GM12878 (cell line): ENCODE data around the gene PRKCE. TPM values are rescaled to one million over a fixed set of nuclear protein-coding genes. Genes with fewer than 3 reads are reported as not detected.
"Not testable (repeated sequence)": the region's sequence is repeated elsewhere in the genome, so short reads cannot be mapped to it uniquely, and the experiment has no call there.

Source experiments
- ATAC-seq: fragments of 200-7000 bp; cut with Tn5 transposase; 3 replicates; pipeline ENCODE4 v1.9.1; 2020; ENCODE audit warnings: mild to moderate bottlenecking, moderate library complexity
- BruUV-seq: library from RNA; stranded (reverse); fragments of 400-500 nt; replicated peaks from 2 replicates; lab custom pipeline; 2021; lab: Mats Ljungman, UMichigan
- CTCF ChIA-PET: fragments of 300-600 bp; sonication (Branson Sonifier 250); formaldehyde crosslinking; extraction: SDS; loops from one replicate; lab custom pipeline; 2021; ENCODE audit warnings: inconsistent platforms; lab: Yijun Ruan, JAX
- POLR2A ChIA-PET: fragments of 350-600 bp; formaldehyde crosslinking; extraction: SDS; loops from one replicate; lab custom pipeline; 2021; ENCODE audit warnings: inconsistent platforms; lab: Charles Lee
- RAD21 ChIA-PET: fragments of 300-600 bp; sonication (Branson Sonifier 250); formaldehyde crosslinking; loops from one replicate; lab custom pipeline; 2023; ENCODE audit warnings: antibody characterized with exemption; ENCODE audit not compliant: unreplicated experiment; lab: Charles Lee
- SMC1A ChIA-PET: fragments of 300-600 bp; sonication (Branson Sonifier 250); formaldehyde crosslinking; loops from one replicate; lab custom pipeline; 2023; ENCODE audit not compliant: unreplicated experiment, uncharacterized antibody; lab: Charles Lee
- DNase-seq: peaks from one replicate; pipeline ENCODE4 v3.0.0-alpha.2; 2011; ENCODE audit warnings: low read depth, low spot score
- FAIRE-seq: peaks from 3 replicates; lab custom pipeline; 2011; peaks lifted over from hg19 to GRCh38; lab: Jason Lieb, UNC
- H2AFZ ChIP-seq: 2 replicates; pipeline ENCODE4 v1.6.0; 2011; ENCODE audit warnings: low read depth, low read length, control low read depth; ENCODE audit not compliant: control insufficient read depth
- H3K27ac ChIP-seq: 2 replicates; pipeline ENCODE4 v1.5.1; 2011; ENCODE audit warnings: control low read depth; ENCODE audit not compliant: control insufficient read depth, insufficient read depth
- H3K27me3 ChIP-seq, 2 experiments: replicated peaks in 1 of 2; 2 replicates each; pipeline versions ENCODE4 v1.6.0 to v1.6.1; 2011; ENCODE audit warnings: low read length in 1 of 2; ENCODE audit not compliant: control insufficient read depth in 2 of 2, insufficient read depth in 2 of 2
- H3K36me3 ChIP-seq, 2 experiments: 2 replicates each; pipeline ENCODE4 v1.5.1; 2011; ENCODE audit warnings: low read length in 1 of 2; ENCODE audit not compliant: control insufficient read depth in 2 of 2, insufficient read depth in 2 of 2
- H3K4me1 ChIP-seq: 2 replicates; pipeline ENCODE4 v1.6.1; 2011; ENCODE audit warnings: mild to moderate bottlenecking, low read length, moderate library complexity, mixed read lengths; ENCODE audit not compliant: control insufficient read depth, insufficient read depth
- H3K4me2 ChIP-seq: 2 replicates; pipeline ENCODE4 v1.6.0; 2011; ENCODE audit warnings: control low read depth; ENCODE audit not compliant: control insufficient read depth, insufficient read depth
- H3K4me3 ChIP-seq: fragments of 200-600 bp; sonication (generic); 2 replicates; pipeline ENCODE4 v1.5.1; 2016
- H3K79me2 ChIP-seq: 2 replicates; pipeline ENCODE4 v1.6.0; 2011; ENCODE audit warnings: low read length; ENCODE audit not compliant: control insufficient read depth, insufficient read depth
- H3K9ac ChIP-seq: 2 replicates; pipeline ENCODE4 v1.8.0; 2011; ENCODE audit warnings: low read length, control low read depth, mixed read lengths; ENCODE audit not compliant: control insufficient read depth, insufficient read depth
- H3K9me3 ChIP-seq: replicated peaks from 3 replicates; pipeline ENCODE4 v1.5.1; 2011; ENCODE audit warnings: mild to moderate bottlenecking, low read length; ENCODE audit not compliant: control insufficient read depth, insufficient read depth
- H4K20me1 ChIP-seq: 2 replicates; pipeline ENCODE4 v1.6.0; 2011; ENCODE audit not compliant: control insufficient read depth, insufficient read depth
- NKRF ChIP-seq: fragments of 450-650 bp; conservative IDR thresholded peaks from 2 replicates; pipeline ENCODE4 v1.6.1; 2017; ENCODE audit warnings: mild to moderate bottlenecking, moderate library complexity
- PKNOX1 ChIP-seq: fragments of 450-650 bp; IDR thresholded peaks from 2 replicates; pipeline ENCODE4 v1.6.1; 2016; ENCODE audit warnings: mild to moderate bottlenecking
- RBBP5 ChIP-seq: fragments of 200-600 bp; sonication (generic); conservative IDR thresholded peaks from 2 replicates; pipeline ENCODE4 v1.6.1; 2016
- REST ChIP-seq: IDR thresholded peaks from 2 replicates; pipeline ENCODE4 v1.6.1; 2012; ENCODE audit warnings: mild to moderate bottlenecking, low read depth, low read length
- TCF3 ChIP-seq: IDR thresholded peaks from 2 replicates; pipeline ENCODE4 v1.6.1; 2012; ENCODE audit warnings: low read depth, mild to moderate bottlenecking, low read length, borderline replicate concordance; ENCODE audit not compliant: insufficient read depth
- WGBS: methylation state at CpG from one replicate; pipeline ENCODE4 v1.1.6; 2016; ENCODE audit warnings: low lambda C conversion rate; ENCODE audit not compliant: insufficient replicate concordance, insufficient coverage; ENCODE audit errors: missing lambda C conversion rate; 5-methylcytosine and 5-hydroxymethylcytosine counted together
- in situ Hi-C: fragments of 300-500 bp; cut with MboI; formaldehyde crosslinking; loops from 9 replicates; pipeline ENCODE4 v1.14.3; 2018; ENCODE audit warnings: mixed read lengths
- intact Hi-C: fragments of 100-400 bp; cut with micrococcal nuclease; formaldehyde crosslinking; loops from one replicate; pipeline ENCODE4 v1.14.2; 2022; ENCODE audit not compliant: unreplicated experiment
- polyA plus RNA-seq, 11 experiments: library from polyadenylated mRNA; depleted of rRNA in 4 of 11; unstranded in 6 of 11; stranded (reverse) in 5 of 11; fragments of >200 nt; fragmentation: Nextera tagmentation in 4 of 11; fragmentation: Illumina TruSeq in 1 of 11; extraction: Ambion mirVana in 4 of 11; extraction: Trizol in 1 of 11; gene quantifications; 1 replicate in 1 of 11; 2 replicates in 10 of 11; pipeline versions ENCODE4 v1.2.1 to v1.2.3, GENCODE V29; 2011 to 2016; ENCODE audit warnings: inconsistent platforms in 2 of 11, missing spikeins in 2 of 11, low read depth in 1 of 11
- total RNA-seq, 4 experiments: library from RNA; depleted of rRNA in 3 of 4; stranded (reverse); fragments of >200 nt in 3 of 4; fragmentation: Illumina TruSeq in 1 of 4; extraction: Trizol in 1 of 4; gene quantifications; 2 replicates each; pipeline versions ENCODE4 v1.2.1 to v1.2.3, GENCODE V29; 2013 to 2021

The PRKCE gene
- total and polyA plus RNA-seq, 10 of the 15 experiments (the other 5 are each of a cell fraction or from before 2014, with no cell fraction given) = 2.6 to 28.2 (median 11.3) TPM

- FAIRE-seq, DNase-seq, in situ Hi-C loops, H3K79me2 ChIP-seq, ATAC-seq, H4K20me1 ChIP-seq, H3K9ac ChIP-seq, RAD21 ChIA-PET, POLR2A ChIA-PET, H3K9me3 ChIP-seq, H3K27ac ChIP-seq, BruUV-seq, H3K36me3 ChIP-seq, H2AFZ ChIP-seq, H3K4me2 ChIP-seq, intact Hi-C loops, SMC1A ChIA-PET, H3K27me3 ChIP-seq, H3K4me3 ChIP-seq: not testable (repeated sequence)
- WGBS = 0% methylated on average over 1 of the region's 1 CpG
- H3K4me1 ChIP-seq = peaks cover 11% of the 10 kb centered on the region
- CTCF ChIA-PET = interaction anchor here (0.8 kb wide), 1 partner anchor 19 kb away, joined by 3 read pairs; no protein-coding TSS in a partner anchor
Measured at GRCh38 chr2:45716432-45716831, 65.0 kb downstream of the PRKCE start.

- DNase-seq (no peak), ATAC-seq (no peak), FAIRE-seq (no peak)
- Histone ChIP-seq H3K4me2 (no peak overlapping the region), H3K79me2 (peaks cover 2% of the 10 kb centered on the region), H3K27ac (no peak overlapping the region), H3K27me3 (no peaks in the 10 kb centered on the region), H3K4me1 (peaks cover 11% of the 10 kb centered on the region), H4K20me1 (no peaks in the 10 kb centered on the region)
- BruUV-seq = no TSS peak
- POLR2A ChIA-PET = no interaction called here
- intact Hi-C loops = no loop called here
- RAD21 ChIA-PET = no interaction called here
- CTCF ChIA-PET = interaction anchor here (0.8 kb wide), 1 partner anchor 20 kb away, joined by 3 read pairs; no protein-coding TSS in a partner anchor
- no peak for TF ChIP-seq RBBP5
- no peak for TF ChIP-seq NKRF
- peak; percentile 30; the same call in 1 of the 2 replicates for TF ChIP-seq REST
- no peak for TF ChIP-seq PKNOX1
- TF ChIP-seq TCF3 = no peak
- TF ChIP-seq, all 136 proteins: peak for 1
- H3K9ac ChIP-seq = no peak overlapping the region
- in situ Hi-C loops = no loop called here
- H3K4me3 ChIP-seq = no peak overlapping the region
- no peaks in the 10 kb centered on the region for H3K9me3 ChIP-seq
- H3K36me3 ChIP-seq = no peaks in the 10 kb centered on the region; a peak in 1 of 4 replicates
- H2AFZ ChIP-seq = no peak overlapping the region
- SMC1A ChIA-PET = no interaction called here
Measured at GRCh38 chr2:45716915-45717314, 65.4 kb downstream of the PRKCE start.
